Measurements from ENCODE around the gene RAP1A.

Gene RAP1A

DNA sequence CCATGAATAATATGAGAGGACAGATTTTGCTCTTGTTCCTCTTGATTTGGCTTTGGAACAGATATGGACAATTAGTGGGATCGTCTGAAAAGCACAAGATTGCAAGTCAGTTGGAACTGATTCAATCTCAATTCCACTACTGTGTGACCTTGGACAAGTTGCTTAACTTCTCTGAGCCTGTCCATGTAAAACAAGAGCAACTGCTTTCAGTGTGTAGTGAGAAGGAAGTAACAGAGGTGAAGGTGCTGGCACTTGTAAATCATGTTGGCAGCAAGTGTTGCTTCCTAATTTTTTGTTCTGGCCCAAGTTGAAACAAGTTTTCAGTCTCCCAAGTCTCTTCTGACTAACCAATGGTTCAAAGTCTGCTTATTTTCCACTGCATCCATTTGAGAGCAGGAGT is 104.3 kb downstream of the RAP1A start:
- no peaks in the 10 kb centered on the region for H3K9me2 ChIP-seq (replicated peaks; ENCODE audit: insufficient read depth, low read length)
- H3K36me3 ChIP-seq (replicated peaks; ENCODE audit: insufficient read depth, low read length): no peaks in the 10 kb centered on the region
- no peak overlapping the region for H2AFZ ChIP-seq (ENCODE audit: low read length)
- no peaks in the 10 kb centered on the region for H3K27me3 ChIP-seq (replicated peaks; ENCODE audit: insufficient read depth, low read length)
- no peaks in the 10 kb centered on the region for H3K79me2 ChIP-seq (ENCODE audit: low read length)
- peaks cover 7% of the 10 kb centered on the region for H3K4me1 ChIP-seq (ENCODE audit: low read length)
- no peaks in the 10 kb centered on the region for H3K9me3 ChIP-seq (replicated peaks; ENCODE audit: insufficient read depth, low read length)
- H3K9ac ChIP-seq (ENCODE audit: low read length): no peak overlapping the region
- H3F3A ChIP-seq (ENCODE audit: insufficient read depth, low read length): peaks cover 4% of the 10 kb centered on the region; the same call in 1 of the 2 replicates
- DNase-seq: no peak
- H3K4me3 ChIP-seq (ENCODE audit: low read length): no peak overlapping the region
- H4K20me1 ChIP-seq (ENCODE audit: insufficient read depth, low read length): no peaks in the 10 kb centered on the region
- no peak for TF ChIP-seq EZH2 (optimal IDR thresholded peaks at IDR 0.05; ENCODE audit: low read depth, low read length)
- H3K27ac ChIP-seq (ENCODE audit: low read length): peak overlapping the region; percentile 61; the same call in 1 of the 2 replicates
- peak overlapping the region; percentile 27 for H3K4me2 ChIP-seq (ENCODE audit: low read depth, low read length)

DNA sequence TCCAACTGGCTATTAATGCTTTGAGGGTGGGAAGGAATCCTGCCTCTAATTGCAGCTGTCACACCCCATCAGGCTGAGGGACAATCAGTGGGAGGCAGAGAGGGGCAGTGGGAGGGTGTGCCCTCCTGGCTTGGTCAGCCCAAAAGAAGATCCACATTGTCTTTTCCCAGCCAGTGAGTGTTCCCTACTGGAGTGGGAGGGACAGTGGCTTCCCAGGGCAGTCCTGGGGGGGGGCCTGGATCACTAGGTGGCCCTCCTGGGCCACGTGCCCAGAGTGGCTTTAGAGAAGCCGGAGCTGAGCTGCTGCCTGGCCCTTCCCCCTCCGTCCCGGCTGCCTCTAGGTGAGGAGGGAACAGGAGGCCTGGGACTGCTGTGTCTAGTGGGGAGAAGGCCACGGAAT is 105.6 kb downstream of the RAP1A start:
- Histone ChIP-seq H3K27ac (ENCODE audit: low read length) (no peak overlapping the region), H3K4me1 (ENCODE audit: low read length) (peaks cover 7% of the 10 kb centered on the region), H3K79me2 (ENCODE audit: low read length) (no peaks in the 10 kb centered on the region)

DNA sequence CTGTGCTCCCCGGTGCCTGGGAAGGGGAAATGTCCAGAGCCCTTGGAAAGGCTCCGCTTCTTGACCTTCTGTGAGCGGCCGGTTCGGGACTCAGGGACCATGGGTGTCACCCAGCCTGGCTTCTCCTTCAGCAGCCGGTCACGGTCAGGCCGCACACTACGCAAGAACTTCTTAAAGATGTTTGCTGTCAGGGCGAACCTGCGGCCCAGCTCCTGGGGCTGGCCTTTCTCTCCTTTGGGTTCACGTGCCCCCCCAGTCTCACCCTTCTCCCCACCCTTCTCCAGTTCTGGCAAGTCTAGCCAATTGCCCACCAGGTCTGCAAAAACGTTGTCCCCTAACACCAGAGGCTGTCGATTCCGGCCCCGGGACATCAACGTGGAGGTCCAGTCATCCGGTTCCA is 107.5 kb downstream of the RAP1A start:
- no peak for TF ChIP-seq EZH2 (optimal IDR thresholded peaks at IDR 0.05; ENCODE audit: low read depth, low read length)
- TF ChIP-seq, protein P1, sequence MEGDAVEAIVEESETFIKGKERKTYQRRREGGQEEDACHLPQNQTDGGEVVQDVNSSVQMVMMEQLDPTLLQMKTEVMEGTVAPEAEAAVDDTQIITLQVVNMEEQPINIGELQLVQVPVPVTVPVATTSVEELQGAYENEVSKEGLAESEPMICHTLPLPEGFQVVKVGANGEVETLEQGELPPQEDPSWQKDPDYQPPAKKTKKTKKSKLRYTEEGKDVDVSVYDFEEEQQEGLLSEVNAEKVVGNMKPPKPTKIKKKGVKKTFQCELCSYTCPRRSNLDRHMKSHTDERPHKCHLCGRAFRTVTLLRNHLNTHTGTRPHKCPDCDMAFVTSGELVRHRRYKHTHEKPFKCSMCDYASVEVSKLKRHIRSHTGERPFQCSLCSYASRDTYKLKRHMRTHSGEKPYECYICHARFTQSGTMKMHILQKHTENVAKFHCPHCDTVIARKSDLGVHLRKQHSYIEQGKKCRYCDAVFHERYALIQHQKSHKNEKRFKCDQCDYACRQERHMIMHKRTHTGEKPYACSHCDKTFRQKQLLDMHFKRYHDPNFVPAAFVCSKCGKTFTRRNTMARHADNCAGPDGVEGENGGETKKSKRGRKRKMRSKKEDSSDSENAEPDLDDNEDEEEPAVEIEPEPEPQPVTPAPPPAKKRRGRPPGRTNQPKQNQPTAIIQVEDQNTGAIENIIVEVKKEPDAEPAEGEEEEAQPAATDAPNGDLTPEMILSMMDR (IDR thresholded peaks at IDR 0.05; ENCODE audit: low read length): no peak
- Histone ChIP-seq H3K9ac (ENCODE audit: low read length) (no peak overlapping the region), H2AFZ (ENCODE audit: low read length) (no peak overlapping the region), H3K27me3 (replicated peaks; ENCODE audit: insufficient read depth, low read length) (no peaks in the 10 kb centered on the region), H3K4me1 (ENCODE audit: low read length) (peaks cover 7% of the 10 kb centered on the region), H4K20me1 (ENCODE audit: insufficient read depth, low read length) (no peaks in the 10 kb centered on the region), H3F3A (ENCODE audit: insufficient read depth, low read length) (peaks cover 4% of the 10 kb centered on the region; the same call in 1 of the 2 replicates), H3K36me3 (replicated peaks; ENCODE audit: insufficient read depth, low read length) (no peaks in the 10 kb centered on the region), H3K4me2 (ENCODE audit: low read depth, low read length) (no peak overlapping the region), H3K9me3 (replicated peaks; ENCODE audit: insufficient read depth, low read length) (no peaks in the 10 kb centered on the region), H3K4me3 (ENCODE audit: low read length) (no peak overlapping the region), H3K27ac (ENCODE audit: low read length) (no peak overlapping the region), H3K79me2 (ENCODE audit: low read length) (no peaks in the 10 kb centered on the region), H3K9me2 (replicated peaks; ENCODE audit: insufficient read depth, low read length) (no peaks in the 10 kb centered on the region)
- no peak for DNase-seq

More for the DNA sequence above, 105.6 kb downstream of the RAP1A start:
- Histone ChIP-seq H4K20me1 (ENCODE audit: insufficient read depth, low read length) (no peaks in the 10 kb centered on the region), H3K27me3 (replicated peaks; ENCODE audit: insufficient read depth, low read length) (no peaks in the 10 kb centered on the region), H3K9ac (ENCODE audit: low read length) (no peak overlapping the region), H3K4me2 (ENCODE audit: low read depth, low read length) (no peak overlapping the region), H3K4me3 (ENCODE audit: low read length) (no peak overlapping the region), H2AFZ (ENCODE audit: low read length) (no peak overlapping the region), H3F3A (ENCODE audit: insufficient read depth, low read length) (peaks cover 4% of the 10 kb centered on the region; the same call in 1 of the 2 replicates), H3K36me3 (replicated peaks; ENCODE audit: insufficient read depth, low read length) (no peaks in the 10 kb centered on the region), H3K9me2 (replicated peaks; ENCODE audit: insufficient read depth, low read length) (no peaks in the 10 kb centered on the region), H3K9me3 (replicated peaks; ENCODE audit: insufficient read depth, low read length) (no peaks in the 10 kb centered on the region)
- DNase-seq: no peak
- TF ChIP-seq EZH2phosphoT487 (IDR thresholded peaks at IDR 0.05; ENCODE audit: low read length) (no peak), EZH2 (optimal IDR thresholded peaks at IDR 0.05; ENCODE audit: low read depth, low read length) (no peak)
- TF ChIP-seq, protein P1 (IDR thresholded peaks at IDR 0.05; ENCODE audit: low read length): no peak

DNA sequence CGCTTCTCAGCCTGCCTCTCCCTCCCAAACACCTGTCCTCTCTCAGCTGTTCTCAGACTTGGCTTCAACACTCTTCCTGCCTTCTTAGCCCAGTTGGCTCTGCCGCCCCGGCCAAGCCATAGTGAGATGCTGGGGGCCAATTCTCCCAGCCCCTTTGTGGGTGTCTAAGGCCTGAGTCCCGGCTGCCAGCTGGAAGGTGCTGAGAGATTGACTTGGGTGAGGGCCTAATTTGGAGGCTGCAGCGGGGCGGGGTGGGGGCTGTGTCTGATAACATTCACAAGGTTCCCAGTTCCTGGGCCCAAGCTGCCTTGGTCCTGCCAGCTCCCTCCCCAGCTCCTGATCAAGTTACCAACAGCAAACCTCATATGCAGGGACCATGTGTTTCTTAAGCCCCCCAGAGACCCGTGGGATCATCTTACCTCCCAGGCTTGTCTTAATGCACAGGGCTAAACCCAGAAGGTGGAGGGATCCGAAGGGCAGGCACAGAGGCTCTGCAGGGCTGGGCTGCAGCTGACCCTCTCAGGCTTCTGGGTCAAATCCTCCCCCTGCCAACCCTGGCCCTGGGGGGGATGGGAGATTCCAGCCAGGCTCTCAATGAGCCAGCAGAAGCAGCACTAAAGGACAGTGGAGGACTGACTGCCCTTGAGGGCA is 109.8 kb downstream of the RAP1A start:
- TF ChIP-seq EZH2phosphoT487 (IDR thresholded peaks at IDR 0.05; ENCODE audit: low read length): no peak
- TF ChIP-seq EZH2 (optimal IDR thresholded peaks at IDR 0.05; ENCODE audit: low read depth, low read length): no peak
- TF ChIP-seq, protein P1 (IDR thresholded peaks at IDR 0.05; ENCODE audit: low read length): no peak

More for the DNA sequence above, 109.8 kb downstream of the RAP1A start:
- Histone ChIP-seq H4K20me1 (ENCODE audit: insufficient read depth, low read length) (no peaks in the 10 kb centered on the region), H3F3A (ENCODE audit: insufficient read depth, low read length) (no peaks in the 10 kb centered on the region), H3K27me3 (replicated peaks; ENCODE audit: insufficient read depth, low read length) (no peaks in the 10 kb centered on the region), H3K4me3 (ENCODE audit: low read length) (no peak overlapping the region), H3K27ac (ENCODE audit: low read length) (no peak overlapping the region), H2AFZ (ENCODE audit: low read length) (no peak overlapping the region), H3K9me3 (replicated peaks; ENCODE audit: insufficient read depth, low read length) (no peaks in the 10 kb centered on the region), H3K9ac (ENCODE audit: low read length) (no peak overlapping the region), H3K36me3 (replicated peaks; ENCODE audit: insufficient read depth, low read length) (no peaks in the 10 kb centered on the region), H3K4me2 (ENCODE audit: low read depth, low read length) (no peak overlapping the region), H3K79me2 (ENCODE audit: low read length) (no peaks in the 10 kb centered on the region), H3K9me2 (replicated peaks; ENCODE audit: insufficient read depth, low read length) (no peaks in the 10 kb centered on the region), H3K4me1 (ENCODE audit: low read length) (no peaks in the 10 kb centered on the region)
- DNase-seq: no peak
